ENCODE data around the gene ZNF777.
A peak's percentile ranks its signal among the peaks of the same experiment; 100 is the strongest.

ZNF777 gene

GRCh38 chr7:149460493-149461277, at the start of gene ZNF777:
Gene ZNF777 (minus strand): TSS chr7:149461062. CDS start chr7:149456022, 5,040 bp downstream.
- Histone ChIP-seq H3K4me1 (ENCODE audit: control insufficient read depth, insufficient read depth, low read length) (peaks cover 12% of the 10 kb centered on the region), H3K36me3 (ENCODE audit: control insufficient read depth, insufficient read depth, low read length, severe bottlenecking) (peaks cover 2% of the 10 kb centered on the region), H3K9me3 (ENCODE audit: control insufficient read depth, low read length) (no peaks in the 10 kb centered on the region), H3K4me3 (ENCODE audit: low read length) (peak within 1 kb of the TSS; percentile 91), H3K27me3 (replicated peaks; ENCODE audit: control insufficient read depth, insufficient read depth, low read length) (no peaks in the 10 kb centered on the region), H3K9ac (ENCODE audit: low read length) (peak within 1 kb of the TSS; percentile 94)
- DNase-seq (ENCODE audit: low read depth), result peak; percentile 92

DNA sequence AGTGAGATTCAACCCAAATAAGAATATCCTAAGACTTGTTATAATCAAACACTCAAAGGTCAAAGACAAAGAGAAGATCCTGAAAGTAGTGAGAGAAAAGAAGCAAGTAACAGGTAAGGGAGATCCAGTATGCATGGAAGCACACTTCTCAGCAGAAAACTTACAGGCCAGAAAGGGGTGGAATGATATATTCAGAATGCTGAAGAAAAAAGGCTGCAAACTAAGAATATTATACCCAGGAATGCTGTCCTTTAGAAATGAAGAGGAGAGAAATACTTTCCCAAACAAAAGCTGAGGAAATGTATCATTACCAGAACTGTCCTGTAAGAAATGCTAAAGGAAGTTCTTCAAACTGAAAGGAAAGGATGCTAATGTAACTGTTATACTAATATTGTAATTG, 49.4 kb upstream of the ZNF777 start:
- Histone ChIP-seq H3K9me3 (ENCODE audit: control insufficient read depth, low read length) (peaks cover 36% of the 10 kb centered on the region), H3K4me1 (ENCODE audit: control insufficient read depth, insufficient read depth, low read length) (no peaks in the 10 kb centered on the region), H3K36me3 (ENCODE audit: control insufficient read depth, insufficient read depth, low read length, severe bottlenecking) (no peaks in the 10 kb centered on the region), H3K27me3 (replicated peaks; ENCODE audit: control insufficient read depth, insufficient read depth, low read length) (no peaks in the 10 kb centered on the region), H3K4me3 (ENCODE audit: low read length) (no peak overlapping the region), H3K9ac (ENCODE audit: low read length) (no peak overlapping the region)
- DNase-seq (ENCODE audit: low read depth), result no peak

DNA sequence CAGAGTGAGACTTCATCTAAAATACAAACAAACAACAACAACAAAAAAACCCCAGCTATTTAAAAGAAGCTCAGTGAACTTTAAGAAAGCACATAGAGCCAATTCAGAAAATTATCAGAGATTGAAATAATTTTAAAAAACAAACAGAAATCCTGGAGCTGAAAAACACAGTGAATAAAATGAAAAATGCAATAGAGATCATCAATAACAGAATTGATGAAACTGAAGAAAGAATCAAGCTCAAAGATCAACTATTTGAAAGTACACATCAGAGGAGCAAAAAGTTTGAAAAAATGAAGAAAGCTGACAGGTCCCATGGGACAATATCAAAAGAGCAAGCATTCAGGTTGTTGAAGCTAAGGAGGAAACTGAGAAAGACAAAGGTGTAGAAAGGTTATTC, 48.9 kb upstream of the ZNF777 start:
- H3K27me3 ChIP-seq (replicated peaks; ENCODE audit: control insufficient read depth, insufficient read depth, low read length), result no peaks in the 10 kb centered on the region
- no peaks in the 10 kb centered on the region for H3K4me1 ChIP-seq (ENCODE audit: control insufficient read depth, insufficient read depth, low read length)
- H3K9me3 ChIP-seq (ENCODE audit: control insufficient read depth, low read length), result peaks cover 41% of the 10 kb centered on the region
- no peak overlapping the region for H3K4me3 ChIP-seq (ENCODE audit: low read length)
- DNase-seq (ENCODE audit: low read depth), result no peak
- H3K36me3 ChIP-seq (ENCODE audit: control insufficient read depth, insufficient read depth, low read length, severe bottlenecking), result no peaks in the 10 kb centered on the region
- no peak overlapping the region for H3K9ac ChIP-seq (ENCODE audit: low read length)

DNA sequence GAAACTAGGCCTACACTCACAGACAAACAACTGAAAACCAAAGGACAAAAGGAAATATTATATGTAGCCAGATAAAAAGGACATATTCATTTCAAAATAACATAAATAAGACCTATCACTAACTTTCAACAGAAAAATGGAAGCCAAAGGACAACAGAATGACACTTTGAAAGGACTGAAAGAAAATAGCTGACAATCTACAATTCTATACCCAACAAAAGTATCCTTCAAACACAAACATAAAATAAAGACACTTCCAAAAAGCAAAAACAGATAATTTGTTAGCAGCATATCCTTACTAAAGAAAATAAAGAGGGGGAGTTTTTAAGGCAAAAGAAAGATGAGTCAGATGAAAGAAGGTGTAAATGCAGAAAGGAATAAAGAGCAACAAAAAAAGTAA, 44.7 kb upstream of the ZNF777 start:
- H3K27me3 ChIP-seq (replicated peaks; ENCODE audit: control insufficient read depth, insufficient read depth, low read length), result peaks cover 4% of the 10 kb centered on the region
- DNase-seq (ENCODE audit: low read depth), result no peak
- H3K36me3 ChIP-seq (ENCODE audit: control insufficient read depth, insufficient read depth, low read length, severe bottlenecking), result no peaks in the 10 kb centered on the region
- H3K4me1 ChIP-seq (ENCODE audit: control insufficient read depth, insufficient read depth, low read length), result no peaks in the 10 kb centered on the region
- H3K4me3 ChIP-seq (ENCODE audit: low read length), result no peak overlapping the region
- no peak overlapping the region for H3K9ac ChIP-seq (ENCODE audit: low read length)
- H3K9me3 ChIP-seq (ENCODE audit: control insufficient read depth, low read length), result peaks cover 32% of the 10 kb centered on the region

GRCh38 chr7:149501651-149502050, 40.8 kb upstream of the ZNF777 start:
- DNase-seq (ENCODE audit: low read depth), result no peak
- Histone ChIP-seq H3K27me3 (replicated peaks; ENCODE audit: control insufficient read depth, insufficient read depth, low read length) (peaks cover 4% of the 10 kb centered on the region), H3K4me3 (ENCODE audit: low read length) (no peak overlapping the region), H3K4me1 (ENCODE audit: control insufficient read depth, insufficient read depth, low read length) (peaks cover 4% of the 10 kb centered on the region), H3K9ac (ENCODE audit: low read length) (no peak overlapping the region), H3K36me3 (ENCODE audit: control insufficient read depth, insufficient read depth, low read length, severe bottlenecking) (no peaks in the 10 kb centered on the region), H3K9me3 (ENCODE audit: control insufficient read depth, low read length) (peaks cover 16% of the 10 kb centered on the region)

GRCh38 chr7:149500910-149501309, 40.0 kb upstream of the ZNF777 start:
- Histone ChIP-seq H3K36me3 (ENCODE audit: control insufficient read depth, insufficient read depth, low read length, severe bottlenecking) (no peaks in the 10 kb centered on the region), H3K9ac (ENCODE audit: low read length) (no peak overlapping the region), H3K4me3 (ENCODE audit: low read length) (no peak overlapping the region), H3K27me3 (replicated peaks; ENCODE audit: control insufficient read depth, insufficient read depth, low read length) (peaks cover 4% of the 10 kb centered on the region), H3K4me1 (ENCODE audit: control insufficient read depth, insufficient read depth, low read length) (peaks cover 6% of the 10 kb centered on the region), H3K9me3 (ENCODE audit: control insufficient read depth, low read length) (peaks cover 10% of the 10 kb centered on the region)
- DNase-seq (ENCODE audit: low read depth), result no peak

GRCh38 chr7:149500201-149500600, 39.3 kb upstream of the ZNF777 start:
- Histone ChIP-seq H3K27me3 (replicated peaks; ENCODE audit: control insufficient read depth, insufficient read depth, low read length) (peaks cover 4% of the 10 kb centered on the region), H3K4me3 (ENCODE audit: low read length) (no peak overlapping the region), H3K36me3 (ENCODE audit: control insufficient read depth, insufficient read depth, low read length, severe bottlenecking) (no peaks in the 10 kb centered on the region), H3K9ac (ENCODE audit: low read length) (no peak overlapping the region), H3K4me1 (ENCODE audit: control insufficient read depth, insufficient read depth, low read length) (peaks cover 13% of the 10 kb centered on the region), H3K9me3 (ENCODE audit: control insufficient read depth, low read length) (peaks cover 5% of the 10 kb centered on the region)
- DNase-seq (ENCODE audit: low read depth), result no peak

GRCh38 chr7:149498811-149499210, 37.9 kb upstream of the ZNF777 start:
- H3K27me3 ChIP-seq (replicated peaks; ENCODE audit: control insufficient read depth, insufficient read depth, low read length), result peaks cover 4% of the 10 kb centered on the region
- no peak for DNase-seq (ENCODE audit: low read depth)
- H3K9me3 ChIP-seq (ENCODE audit: control insufficient read depth, low read length), result no peaks in the 10 kb centered on the region

GRCh38 chr7:149497467-149498261, 36.8 kb upstream of the ZNF777 start, which contains the start of gene ZNF746:
Gene ZNF746 (minus strand): TSS chr7:149497809. CDS start chr7:149497536, 273 bp downstream.
- H3K9ac ChIP-seq (ENCODE audit: low read length), result peak within 1 kb of the TSS; percentile 95
- H3K9me3 ChIP-seq (ENCODE audit: control insufficient read depth, low read length), result no peaks in the 10 kb centered on the region
- peaks cover 15% of the 10 kb centered on the region for H3K36me3 ChIP-seq (ENCODE audit: control insufficient read depth, insufficient read depth, low read length, severe bottlenecking)
- H3K27me3 ChIP-seq (replicated peaks; ENCODE audit: control insufficient read depth, insufficient read depth, low read length), result peaks cover 4% of the 10 kb centered on the region
- H3K4me1 ChIP-seq (ENCODE audit: control insufficient read depth, insufficient read depth, low read length), result peaks cover 21% of the 10 kb centered on the region
- H3K4me3 ChIP-seq (ENCODE audit: low read length), result peak within 1 kb of the TSS; percentile 95
- peak; percentile 95 for DNase-seq (ENCODE audit: low read depth)

More at GRCh38 chr7:149498811-149499210, 37.9 kb upstream of the ZNF777 start:
- H3K9ac ChIP-seq (ENCODE audit: low read length), result no peak overlapping the region
- no peak overlapping the region for H3K4me3 ChIP-seq (ENCODE audit: low read length)
- peaks cover 3% of the 10 kb centered on the region for H3K36me3 ChIP-seq (ENCODE audit: control insufficient read depth, insufficient read depth, low read length, severe bottlenecking)
- peaks cover 21% of the 10 kb centered on the region for H3K4me1 ChIP-seq (ENCODE audit: control insufficient read depth, insufficient read depth, low read length)

- peaks cover 21% of the 10 kb centered on the region for H3K4me1 ChIP-seq (ENCODE audit: control insufficient read depth, insufficient read depth, low read length)
- DNase-seq (ENCODE audit: low read depth), result peak; percentile 73
- peak overlapping the region; percentile 95 for H3K4me3 ChIP-seq (ENCODE audit: low read length)
- no peaks in the 10 kb centered on the region for H3K9me3 ChIP-seq (ENCODE audit: control insufficient read depth, low read length)
- peaks cover 23% of the 10 kb centered on the region for H3K36me3 ChIP-seq (ENCODE audit: control insufficient read depth, insufficient read depth, low read length, severe bottlenecking)
- peak overlapping the region; percentile 95 for H3K9ac ChIP-seq (ENCODE audit: low read length)
- H3K27me3 ChIP-seq (replicated peaks; ENCODE audit: control insufficient read depth, insufficient read depth, low read length), result no peaks in the 10 kb centered on the region
Observed at GRCh38 chr7:149496642-149497391, 36.0 kb upstream of the ZNF777 start.

Data from adipocyte (in vitro differentiated cells).